BLaER1 (cell line): ENCODE data around the gene ZMYND8.
"Not testable (repeated sequence)": the region's sequence is repeated elsewhere in the genome, so short reads cannot be mapped to it uniquely, and the experiment has no call there.

ENCODE experiments used
- H3K27ac ChIP-seq: shearing (Covaris generic); formaldehyde crosslinking; 2 replicates; pipeline ENCODE4 v1.8.1; 2022
- H3K27me3 ChIP-seq: shearing (Covaris generic); formaldehyde crosslinking; 2 replicates; pipeline ENCODE4 v1.8.1; 2022
- H3K36me3 ChIP-seq: shearing (Covaris generic); formaldehyde crosslinking; 2 replicates; pipeline ENCODE4 v1.8.1; 2022
- H3K4me1 ChIP-seq: shearing (Covaris generic); formaldehyde crosslinking; 2 replicates; pipeline ENCODE4 v1.8.1; 2022
- H3K4me2 ChIP-seq: shearing (Covaris generic); formaldehyde crosslinking; 2 replicates; pipeline ENCODE4 v1.8.1; 2022
- H3K4me3 ChIP-seq: shearing (Covaris generic); formaldehyde crosslinking; 2 replicates; pipeline ENCODE4 v1.8.1; 2022
- H3K9ac ChIP-seq: shearing (Covaris generic); formaldehyde crosslinking; 2 replicates; pipeline ENCODE4 v1.8.1; 2022
- H3K9me3 ChIP-seq: shearing (Covaris generic); formaldehyde crosslinking; 2 replicates; pipeline ENCODE4 v1.8.1; 2022
- H4K20me1 ChIP-seq: shearing (Covaris generic); formaldehyde crosslinking; 2 replicates; pipeline ENCODE4 v1.8.1; 2022
- Cebpa-rat ChIP-seq: shearing (Covaris generic); IDR thresholded peaks from 2 replicates; pipeline ENCODE4 v1.8.1; 2022

The ZMYND8 gene

DNA sequence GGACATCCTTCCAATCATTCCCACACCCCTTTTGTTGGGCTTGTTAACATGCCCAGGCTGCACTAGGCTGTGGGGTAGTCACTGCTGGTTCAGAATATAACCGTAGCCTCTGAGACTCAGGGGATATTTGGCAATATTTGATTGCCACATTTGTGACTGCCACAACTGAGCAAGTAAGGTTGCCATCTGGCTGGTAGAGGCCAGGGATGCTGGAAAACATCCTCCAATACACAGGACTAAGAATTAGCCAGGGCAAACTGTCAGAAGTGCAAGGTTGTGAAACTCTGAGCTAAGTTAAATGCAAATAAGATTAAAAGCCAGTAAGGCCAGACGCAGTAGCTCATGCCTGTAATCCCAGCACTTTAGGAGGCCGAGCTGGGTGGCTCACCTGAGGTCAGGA lies 112.0 kb downstream of the ZMYND8 start:
- Histone ChIP-seq H3K9me3 (no peaks in the 10 kb centered on the region), H3K9ac (no peak overlapping the region), H3K27ac (peak overlapping the region; percentile 58; the same call in 1 of the 2 replicates), H3K4me3 (no peak overlapping the region), H3K27me3 (no peaks in the 10 kb centered on the region), H3K4me1 (peaks cover 99% of the 10 kb centered on the region), H3K36me3 (peaks cover 98% of the 10 kb centered on the region), H3K4me2 (peak overlapping the region; percentile 74; the same call in 1 of the 2 replicates), H4K20me1 (peaks cover 100% of the 10 kb centered on the region)
- no peak for TF ChIP-seq Cebpa-rat

DNA sequence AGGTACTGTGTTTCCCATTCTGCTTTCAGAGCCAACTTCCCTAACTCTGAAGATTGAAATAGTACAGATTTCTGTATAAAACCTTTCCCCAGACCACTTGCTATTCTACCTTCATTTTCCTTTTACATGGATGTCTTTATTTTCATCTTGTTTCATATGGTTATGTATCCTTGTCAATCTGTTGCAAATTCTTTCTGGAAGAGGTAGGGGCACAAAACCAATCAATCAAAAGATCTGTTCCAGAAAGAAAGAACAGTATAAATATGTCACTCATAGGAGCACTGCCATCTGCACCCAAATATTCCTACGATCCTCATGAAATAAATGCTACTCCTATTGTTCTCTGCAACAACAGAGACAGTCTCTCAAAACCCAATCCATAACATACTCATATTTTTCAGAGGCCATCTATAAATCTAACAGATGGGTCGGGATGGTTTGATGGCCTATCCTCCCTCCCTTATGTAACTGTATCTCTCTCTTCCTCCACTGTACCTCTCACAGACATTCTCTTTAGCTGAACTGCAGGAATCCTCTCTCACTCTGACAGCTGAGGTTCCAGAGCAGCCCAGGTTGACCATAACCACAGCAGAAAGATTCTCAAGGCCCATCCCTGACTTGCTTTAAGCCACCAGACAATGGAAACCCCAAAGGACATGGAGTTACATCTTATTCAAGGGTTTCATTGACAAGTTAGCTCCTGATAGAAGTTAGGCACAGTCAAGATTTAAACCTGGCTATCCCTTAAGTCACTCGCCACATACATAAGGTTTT lies 112.8 kb downstream of the ZMYND8 start:
- Histone ChIP-seq H3K4me3 (no peak overlapping the region), H3K9me3 (no peaks in the 10 kb centered on the region), H3K36me3 (peaks cover 93% of the 10 kb centered on the region), H3K9ac (no peak overlapping the region; the same call in 1 of the 2 replicates), H4K20me1 (peaks cover 100% of the 10 kb centered on the region), H3K4me1 (peaks cover 99% of the 10 kb centered on the region), H3K27me3 (no peaks in the 10 kb centered on the region), H3K27ac (peak overlapping the region; percentile 58; the same call in 1 of the 2 replicates), H3K4me2 (peak overlapping the region; percentile 74; the same call in 1 of the 2 replicates)
- no peak for TF ChIP-seq Cebpa-rat

DNA sequence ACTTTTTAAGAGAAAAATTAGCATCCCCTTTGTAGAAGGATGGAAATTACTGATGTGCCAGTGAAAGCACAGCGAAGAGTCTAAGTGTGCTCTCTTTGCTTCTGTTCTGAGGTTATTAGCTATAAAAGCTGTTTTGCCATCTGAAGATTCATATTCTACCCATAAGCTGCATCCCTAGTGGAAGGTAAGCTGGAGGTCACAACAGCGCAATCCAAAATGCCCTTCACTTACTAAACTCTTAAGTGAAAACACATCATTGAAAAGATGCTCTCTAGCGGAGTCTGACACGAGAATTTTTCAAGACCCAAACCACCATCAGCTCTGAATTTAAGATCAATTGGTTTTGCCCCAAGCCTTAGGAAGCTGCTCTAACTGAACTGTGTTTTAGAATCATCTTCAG lies 113.5 kb downstream of the ZMYND8 start:
- Histone ChIP-seq H3K4me2 (peak overlapping the region; percentile 74), H4K20me1 (peaks cover 100% of the 10 kb centered on the region), H3K4me1 (peaks cover 99% of the 10 kb centered on the region), H3K27me3 (no peaks in the 10 kb centered on the region), H3K9me3 (no peaks in the 10 kb centered on the region), H3K27ac (peak overlapping the region; percentile 58; the same call in 1 of the 2 replicates), H3K4me3 (no peak overlapping the region), H3K9ac (no peak overlapping the region), H3K36me3 (peaks cover 89% of the 10 kb centered on the region)
- no peak for TF ChIP-seq Cebpa-rat

DNA sequence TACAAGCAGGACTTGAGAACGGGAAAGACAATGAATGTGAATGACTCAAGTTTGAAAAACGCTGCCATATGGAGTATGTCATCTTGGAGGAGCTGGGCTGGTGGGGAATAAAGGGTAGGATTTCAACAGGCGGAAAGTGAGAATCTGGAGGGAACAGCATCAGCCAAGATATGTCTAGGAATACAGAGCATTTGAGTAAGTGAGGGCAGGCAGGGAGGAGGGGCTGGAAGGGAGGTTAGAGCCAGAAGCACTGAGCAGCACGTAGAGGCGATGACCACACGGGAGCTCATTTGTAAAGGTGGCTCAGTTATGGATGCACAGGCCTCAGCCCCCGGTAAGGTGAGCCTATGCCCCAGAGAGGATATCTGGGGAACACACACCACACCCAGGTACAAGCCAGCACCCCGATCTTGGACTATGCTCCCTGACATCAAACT lies 115.1 kb downstream of the ZMYND8 start:
- H3K27ac ChIP-seq, result peak overlapping the region; percentile 47; the same call in 1 of the 2 replicates

DNA sequence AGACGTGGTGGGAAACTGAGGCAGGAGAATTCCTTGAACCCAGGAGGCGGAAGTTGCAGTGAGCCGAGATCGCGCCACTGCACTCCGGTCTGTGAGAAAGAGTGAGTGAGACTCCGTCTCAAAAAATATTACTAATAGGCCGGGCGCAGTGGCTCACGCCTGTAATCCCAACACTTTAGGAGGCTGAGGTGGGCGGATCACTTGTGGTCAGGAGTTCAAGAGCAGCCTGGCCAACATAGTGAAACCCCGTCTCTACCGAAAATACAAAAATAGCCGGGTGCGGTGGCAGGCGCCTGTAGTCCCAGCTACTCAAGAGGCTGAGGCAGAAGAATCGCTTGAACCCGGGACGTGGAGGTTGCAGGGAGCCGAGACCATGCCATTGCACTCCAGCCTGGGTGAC lies 116.4 kb downstream of the ZMYND8 start:
- not testable (repeated sequence) for H3K4me3 ChIP-seq, H3K27me3 ChIP-seq, H3K9me3 ChIP-seq, H3K9ac ChIP-seq
- H3K4me1 ChIP-seq, result peaks cover 99% of the 10 kb centered on the region
- H4K20me1 ChIP-seq, result peaks cover 100% of the 10 kb centered on the region
- H3K36me3 ChIP-seq, result peaks cover 89% of the 10 kb centered on the region
- H3K4me2 ChIP-seq, result peak overlapping the region; percentile 88
- H3K27ac ChIP-seq, result peak overlapping the region; percentile 47

More for the DNA sequence above, 115.1 kb downstream of the ZMYND8 start:
- Histone ChIP-seq H3K9ac (peak overlapping the region; percentile 8; the same call in 1 of the 2 replicates), H3K27me3 (no peaks in the 10 kb centered on the region), H4K20me1 (peaks cover 100% of the 10 kb centered on the region), H3K4me2 (peak overlapping the region; percentile 11; the same call in 1 of the 2 replicates), H3K4me3 (no peak overlapping the region), H3K4me1 (peaks cover 99% of the 10 kb centered on the region), H3K36me3 (peaks cover 89% of the 10 kb centered on the region), H3K9me3 (no peaks in the 10 kb centered on the region)
- TF ChIP-seq Cebpa-rat, result no peak

DNA sequence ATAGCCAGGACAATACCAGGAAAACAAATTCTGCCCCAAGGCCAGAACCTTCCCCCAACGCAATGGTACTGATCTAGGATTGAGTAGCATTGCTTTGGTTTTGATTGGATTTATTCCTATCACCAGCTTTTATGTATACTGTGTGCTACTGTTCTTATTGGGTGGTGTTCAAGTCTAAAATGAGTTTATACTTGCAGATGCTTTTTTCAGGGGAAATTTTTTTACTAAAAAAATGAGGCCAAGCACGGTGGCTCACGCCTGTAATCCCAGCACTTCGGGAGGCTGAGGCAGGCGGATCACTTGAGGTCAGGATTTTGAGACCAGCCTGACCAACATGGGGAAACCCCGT lies 116.8 kb downstream of the ZMYND8 start:
- peak overlapping the region; percentile 88 for H3K4me2 ChIP-seq
- peak overlapping the region; percentile 51 for H3K4me3 ChIP-seq
- H3K4me1 ChIP-seq, result peaks cover 99% of the 10 kb centered on the region
- peak overlapping the region; percentile 70 for H3K9ac ChIP-seq
- H3K9me3 ChIP-seq, result no peaks in the 10 kb centered on the region
- H3K36me3 ChIP-seq, result peaks cover 89% of the 10 kb centered on the region
- no peaks in the 10 kb centered on the region for H3K27me3 ChIP-seq
- peak overlapping the region; percentile 86 for H3K27ac ChIP-seq
- peaks cover 100% of the 10 kb centered on the region for H4K20me1 ChIP-seq
- TF ChIP-seq Cebpa-rat, result no peak

DNA sequence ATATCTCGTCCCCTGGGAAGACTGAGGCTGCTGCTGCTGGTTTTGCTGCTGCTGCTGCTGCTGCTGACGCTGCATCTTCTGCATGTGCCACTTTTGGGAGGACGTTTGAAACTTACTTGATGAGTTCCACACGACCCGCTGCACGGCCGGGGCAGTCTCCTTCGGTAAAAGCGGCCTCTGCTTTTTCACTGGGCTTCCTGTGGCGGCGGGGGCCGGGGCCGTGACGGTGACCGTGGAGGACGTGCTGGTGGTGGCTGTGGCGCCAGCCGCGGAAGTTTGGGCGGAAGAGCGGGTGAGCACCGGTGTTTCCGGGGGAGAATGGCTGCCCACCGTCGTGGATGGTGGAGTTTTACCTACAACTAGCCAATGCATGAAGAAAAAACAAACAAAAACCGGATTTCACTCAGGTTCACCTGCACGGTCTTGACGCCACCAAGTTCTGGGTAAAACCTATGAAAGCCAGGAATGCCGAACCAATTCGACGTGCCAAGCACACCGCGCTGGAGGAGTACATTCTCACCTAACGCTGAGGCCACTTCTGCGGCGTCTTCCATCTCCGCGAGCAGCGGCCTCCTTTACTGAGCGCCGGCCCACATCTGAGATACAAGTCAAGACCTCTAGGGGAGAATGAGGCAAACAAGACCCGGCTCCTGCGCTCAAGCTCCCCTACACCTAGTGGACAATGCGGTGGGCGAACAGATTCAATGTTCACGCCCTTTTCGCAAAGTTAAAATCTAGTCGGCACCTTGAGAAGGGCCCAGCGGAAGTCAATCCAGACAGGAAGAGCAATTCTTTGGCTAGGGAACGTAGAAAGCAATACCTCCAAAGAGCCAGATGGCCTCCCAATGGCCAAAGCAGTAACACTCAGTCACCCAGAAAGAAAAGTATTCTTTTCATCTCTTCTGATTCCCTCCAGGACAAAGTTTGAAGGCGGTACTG lies 117.5 kb downstream of the ZMYND8 start:
- Histone ChIP-seq H4K20me1 (peaks cover 100% of the 10 kb centered on the region), H3K4me2 (peak overlapping the region; percentile 88), H3K27ac (peak overlapping the region; percentile 86), H3K4me3 (peak overlapping the region; percentile 51), H3K9me3 (no peaks in the 10 kb centered on the region), H3K9ac (peak overlapping the region; percentile 70), H3K36me3 (peaks cover 89% of the 10 kb centered on the region), H3K4me1 (peaks cover 99% of the 10 kb centered on the region), H3K27me3 (no peaks in the 10 kb centered on the region)
- no peak for TF ChIP-seq Cebpa-rat

DNA sequence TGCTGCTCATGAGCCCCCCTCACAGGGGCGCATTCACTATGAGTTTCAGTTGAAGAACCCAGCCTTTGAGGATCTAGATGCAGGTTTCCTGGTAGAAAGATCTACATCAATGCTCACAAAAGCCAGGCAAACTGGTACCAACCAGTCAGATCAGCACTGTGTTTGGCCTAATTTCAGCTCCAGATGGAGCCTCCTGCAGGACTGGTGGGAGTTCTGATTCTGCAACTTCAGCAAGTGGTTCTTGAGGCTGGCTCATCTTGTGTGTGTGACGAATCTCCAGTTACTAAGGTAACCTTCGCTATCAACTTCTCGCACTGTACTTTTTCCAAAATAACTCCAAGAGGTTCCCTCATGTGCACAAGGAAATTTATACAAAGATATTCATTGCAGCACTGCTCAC lies 118.8 kb downstream of the ZMYND8 start:
- Histone ChIP-seq H3K9ac (no peak overlapping the region; the same call in 1 of the 2 replicates), H4K20me1 (peaks cover 100% of the 10 kb centered on the region), H3K27me3 (no peaks in the 10 kb centered on the region), H3K4me1 (peaks cover 99% of the 10 kb centered on the region), H3K4me2 (peak overlapping the region; percentile 88), H3K36me3 (peaks cover 89% of the 10 kb centered on the region), H3K27ac (peak overlapping the region; percentile 86), H3K9me3 (no peaks in the 10 kb centered on the region), H3K4me3 (peak overlapping the region; percentile 51; the same call in 1 of the 2 replicates)
- no peak for TF ChIP-seq Cebpa-rat

DNA sequence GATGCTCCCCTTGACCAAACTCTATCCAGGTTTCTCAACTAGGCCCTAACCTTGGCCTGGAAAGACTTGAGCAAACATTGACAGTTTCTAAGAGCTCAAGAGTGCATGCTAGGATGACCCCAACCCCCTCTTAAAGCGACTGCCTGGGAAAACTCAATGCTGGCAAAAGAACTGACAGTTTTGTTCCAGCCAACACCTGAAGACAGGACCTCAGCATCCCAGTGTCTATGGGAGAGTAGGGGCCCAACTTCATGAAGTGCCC lies 119.9 kb downstream of the ZMYND8 start:
- H3K27ac ChIP-seq, result peak overlapping the region; percentile 86; the same call in 1 of the 2 replicates
- H3K36me3 ChIP-seq, result peaks cover 89% of the 10 kb centered on the region
- no peak for TF ChIP-seq Cebpa-rat
- H3K4me2 ChIP-seq, result peak overlapping the region; percentile 88
- H3K4me3 ChIP-seq, result no peak overlapping the region
- H4K20me1 ChIP-seq, result peaks cover 100% of the 10 kb centered on the region
- H3K27me3 ChIP-seq, result no peaks in the 10 kb centered on the region
- no peak overlapping the region for H3K9ac ChIP-seq
- no peaks in the 10 kb centered on the region for H3K9me3 ChIP-seq
- peaks cover 91% of the 10 kb centered on the region for H3K4me1 ChIP-seq
